ENCODE data around the gene MAZ.
"Not testable (repeated sequence)": the region's sequence is repeated elsewhere in the genome, so short reads cannot be mapped to it uniquely, and the experiment has no call there.

The MAZ gene

DNA sequence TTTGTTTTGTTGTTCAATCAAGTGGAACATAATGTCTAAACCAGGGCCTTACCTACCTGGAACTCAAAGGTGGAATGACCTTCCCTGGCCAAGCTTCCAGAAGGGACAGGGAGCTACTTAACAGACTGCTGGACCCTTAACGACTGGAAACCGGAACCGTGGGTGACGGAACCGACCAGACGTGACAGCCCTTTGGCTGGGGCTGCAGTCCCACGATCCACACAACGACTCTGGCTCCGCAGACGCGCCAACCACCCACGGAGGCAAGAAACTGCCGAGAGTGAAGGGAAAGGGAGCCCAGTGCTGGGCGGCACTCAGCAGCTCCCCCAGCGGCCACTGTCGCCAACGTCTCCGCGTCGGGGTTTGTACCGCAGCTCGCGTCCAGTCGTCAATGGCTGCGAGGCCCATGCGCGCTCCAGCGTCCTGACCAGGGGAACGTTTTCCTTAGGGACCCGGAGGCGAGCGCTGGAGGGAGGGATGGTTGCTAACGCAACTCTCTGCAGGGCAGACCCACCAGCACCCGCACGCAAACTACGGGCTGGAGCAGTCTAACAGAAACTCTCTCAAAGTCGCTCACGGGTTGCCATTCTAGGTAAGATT lies 21.3 kb upstream of the MAZ start:
- peak; percentile 22 for DNase-seq

DNA sequence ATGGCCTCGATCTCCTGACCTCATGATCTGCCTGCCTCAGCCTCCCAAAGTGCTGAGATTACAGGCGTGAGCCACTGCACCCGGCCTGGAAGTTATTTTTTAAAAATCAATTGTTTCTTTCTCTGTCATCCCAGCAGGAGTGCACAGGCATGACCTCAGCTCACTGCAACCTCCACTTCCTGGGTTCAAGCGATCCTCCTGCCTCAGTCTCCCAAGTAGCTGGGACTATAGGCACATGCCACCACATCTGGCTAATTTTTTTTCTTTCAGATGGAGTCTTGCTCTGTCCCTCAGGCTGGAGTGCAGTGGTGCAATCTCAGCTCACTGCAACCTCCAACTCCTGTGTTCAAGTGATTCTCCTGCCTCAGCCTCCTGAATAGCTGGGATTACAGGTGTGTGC lies 19.2 kb upstream of the MAZ start:
- DNase-seq: not testable (repeated sequence)

DNA sequence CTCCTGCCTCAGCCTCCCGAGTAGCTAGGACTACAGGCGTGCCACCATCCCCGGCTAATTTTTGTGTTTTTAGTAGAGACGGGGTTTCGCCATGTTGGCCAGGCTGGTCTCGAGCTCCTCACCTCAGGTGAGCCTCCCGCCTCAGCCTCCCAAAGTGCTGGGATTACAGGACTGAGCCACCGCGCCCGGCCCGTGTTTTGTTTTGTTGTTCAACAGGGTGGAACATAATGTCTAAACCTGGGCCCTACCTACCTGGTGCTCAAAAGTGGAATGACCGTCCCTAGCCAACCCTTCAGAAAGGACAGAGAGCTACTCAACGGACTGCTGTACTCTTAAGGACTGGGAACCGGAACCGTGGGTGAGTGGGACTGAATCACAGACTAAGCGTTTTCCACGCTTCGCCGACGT lies 16.6 kb upstream of the MAZ start:
- no peak for DNase-seq

DNA sequence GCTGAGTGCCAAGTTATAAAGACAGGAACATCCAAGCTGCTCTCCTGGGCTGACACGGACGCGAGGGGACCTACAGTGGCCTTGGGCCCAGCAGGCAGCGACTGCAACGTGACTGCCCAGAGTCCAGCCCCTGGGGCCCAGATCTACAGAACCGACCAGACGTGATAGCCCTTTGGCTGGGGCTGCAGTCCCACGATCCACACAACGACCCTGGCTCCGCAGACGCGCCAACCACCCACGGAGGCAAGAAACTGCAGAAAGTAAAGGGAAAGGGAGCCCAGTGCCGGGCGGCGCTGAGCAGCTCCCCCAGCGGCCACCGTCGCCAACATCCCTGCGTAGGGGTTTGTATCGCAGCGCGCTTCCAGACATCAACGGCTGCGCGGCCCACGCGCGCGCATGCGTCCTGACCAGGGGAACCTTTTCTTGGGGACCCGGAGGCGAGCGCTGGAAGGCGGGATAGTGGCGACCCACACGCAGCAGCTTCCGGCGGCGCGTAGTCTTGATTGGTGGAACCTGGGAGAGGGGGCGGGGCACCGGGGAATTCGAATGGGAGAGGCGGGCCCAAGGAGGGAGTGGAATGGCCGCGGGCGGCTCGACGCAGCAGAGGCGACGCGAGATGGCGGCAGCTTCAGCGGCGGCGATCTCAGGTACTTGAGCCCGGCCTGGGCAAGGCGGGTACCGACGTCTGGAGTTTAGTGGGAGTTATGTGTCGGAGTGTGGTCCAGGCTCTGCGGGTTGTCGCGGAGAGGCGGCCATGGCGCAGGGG lies 16.0 kb upstream of the MAZ start, which contains the start of gene KIF22:
Gene KIF22 (plus strand): TSS at position 569 of the 766 bp plus-strand sequence. CDS start 9 bp downstream, at position 578.
- DNase-seq: peak; percentile 99

DNA sequence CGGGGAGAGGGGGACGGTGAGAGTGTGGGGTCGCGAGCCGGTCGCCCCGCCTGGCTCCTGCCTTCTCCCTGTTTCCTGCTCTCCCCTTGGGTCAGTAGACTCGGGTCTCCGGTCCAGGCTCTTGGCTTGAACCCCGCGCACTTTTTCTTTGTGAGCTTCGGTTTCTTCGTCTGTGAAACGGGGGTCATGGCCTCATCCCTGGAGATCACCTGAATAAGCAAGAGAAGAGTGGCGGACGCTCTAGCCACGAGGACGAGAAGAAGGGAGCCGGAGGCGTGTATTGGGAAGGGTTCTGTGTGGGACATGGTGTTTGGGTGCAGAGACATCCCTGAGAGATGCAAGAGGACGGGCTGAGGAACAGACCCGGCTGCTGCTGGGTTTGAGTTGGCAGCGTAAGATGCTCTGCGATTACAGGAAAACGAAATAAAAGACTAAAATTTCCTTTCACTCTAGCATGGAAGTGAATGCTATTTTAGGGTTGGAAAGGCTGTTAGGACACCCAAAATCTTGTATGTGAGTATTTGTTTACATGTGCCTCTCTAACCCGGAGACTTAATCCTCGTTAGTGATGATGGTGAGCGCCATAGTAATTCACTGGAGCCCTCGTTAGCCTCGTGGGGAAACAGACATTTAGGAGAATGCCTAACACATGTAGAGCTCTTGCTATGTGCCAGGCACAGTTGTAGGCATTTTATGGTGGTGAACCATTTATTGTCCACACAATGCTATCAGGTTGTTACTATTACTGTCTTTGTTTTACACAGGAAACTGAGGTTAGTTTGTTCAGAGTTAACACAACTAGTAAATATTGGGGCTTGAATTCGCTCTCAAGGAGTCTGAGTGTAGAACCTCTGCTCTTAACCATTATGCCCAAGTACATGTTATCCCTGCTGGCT lies 15.1 kb upstream of the MAZ start:
- no peak for DNase-seq

DNA sequence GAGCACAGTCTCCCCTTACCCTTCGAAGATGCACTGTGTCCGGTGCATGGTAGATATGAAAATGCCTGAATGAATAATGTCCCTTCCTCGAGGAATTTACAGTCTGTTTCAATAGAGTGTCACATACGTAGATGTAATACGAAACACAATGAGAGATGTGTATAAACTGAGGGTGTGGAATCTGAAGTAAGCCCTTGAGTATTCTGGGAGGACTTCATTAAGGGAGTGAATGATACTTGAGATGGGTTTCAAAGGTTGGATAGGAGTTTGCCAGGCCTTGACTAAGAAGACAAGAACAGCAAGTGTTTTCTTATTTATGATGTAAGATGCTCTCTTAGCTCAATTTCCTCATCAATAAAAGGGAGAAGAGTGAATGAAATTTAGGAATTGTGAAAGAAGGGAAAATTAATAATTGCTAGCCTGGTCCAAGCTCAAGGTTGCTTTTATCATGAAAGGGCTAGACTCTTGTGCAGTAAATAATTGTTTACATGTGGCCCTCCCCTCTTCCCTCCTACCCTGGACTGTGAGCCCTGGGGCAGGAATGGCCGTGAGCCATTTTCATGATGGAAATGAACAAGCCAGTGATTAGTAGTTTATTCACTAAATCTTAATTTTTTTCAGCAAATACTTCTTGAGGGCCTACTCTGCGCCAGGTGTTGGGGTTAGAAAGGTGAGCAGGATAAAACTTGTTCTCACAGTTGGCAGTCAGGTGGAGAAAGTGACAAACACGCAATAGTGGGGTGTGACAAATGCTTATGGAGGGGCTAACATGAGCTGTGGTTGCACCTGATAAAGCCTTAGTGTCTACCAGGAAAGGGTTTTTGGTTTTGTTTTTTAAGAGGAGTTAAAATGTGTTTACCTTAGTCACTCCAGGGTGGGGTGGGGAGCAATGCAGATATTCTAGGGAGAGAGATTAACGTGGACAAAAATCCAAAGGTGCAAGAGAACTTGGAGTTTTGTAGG lies 14.2 kb upstream of the MAZ start:
- no peak for DNase-seq

DNA sequence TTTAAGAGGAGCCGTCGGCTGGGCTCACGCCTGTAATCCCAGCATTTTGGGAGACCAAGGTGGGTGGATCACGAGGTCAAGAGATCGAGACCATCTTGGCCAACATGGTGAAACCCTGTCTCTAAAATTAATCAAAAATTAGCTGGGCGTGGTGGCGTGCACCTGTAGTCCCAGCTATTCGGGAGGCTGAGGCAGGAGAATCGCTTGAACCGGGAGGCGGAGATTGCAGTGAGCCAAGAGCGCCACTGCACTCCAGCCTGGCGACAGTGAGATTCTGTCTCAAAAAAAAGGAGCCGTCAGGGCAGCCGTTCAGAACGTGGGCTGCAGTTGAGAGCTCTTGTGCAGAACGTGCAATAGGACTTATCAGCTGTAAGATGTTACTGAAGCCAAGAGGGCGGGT lies 13.2 kb upstream of the MAZ start:
- DNase-seq: not testable (repeated sequence)

DNA sequence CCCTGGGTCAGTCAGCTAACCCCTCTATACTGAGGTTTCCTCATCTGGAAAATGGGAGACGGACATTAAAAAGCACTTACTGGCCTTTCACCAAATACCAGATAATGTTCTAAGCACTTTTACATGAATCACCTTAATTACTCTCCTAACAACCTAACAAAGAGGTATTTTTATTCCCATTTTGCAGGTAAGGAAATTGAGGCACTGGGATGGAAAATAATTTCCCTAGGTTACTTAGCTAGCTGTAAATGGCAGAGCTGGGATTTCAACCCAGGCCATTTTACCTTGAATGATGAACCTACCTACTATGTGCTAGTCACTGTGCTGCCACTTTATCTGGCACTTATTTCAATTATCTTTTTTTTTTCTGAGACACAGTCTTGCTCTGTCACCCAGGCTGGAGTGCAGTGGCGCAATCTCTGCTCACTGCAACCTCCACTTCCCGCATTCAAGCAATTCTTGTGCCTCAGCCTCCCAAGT lies 12.1 kb upstream of the MAZ start:
- DNase-seq: no peak

DNA sequence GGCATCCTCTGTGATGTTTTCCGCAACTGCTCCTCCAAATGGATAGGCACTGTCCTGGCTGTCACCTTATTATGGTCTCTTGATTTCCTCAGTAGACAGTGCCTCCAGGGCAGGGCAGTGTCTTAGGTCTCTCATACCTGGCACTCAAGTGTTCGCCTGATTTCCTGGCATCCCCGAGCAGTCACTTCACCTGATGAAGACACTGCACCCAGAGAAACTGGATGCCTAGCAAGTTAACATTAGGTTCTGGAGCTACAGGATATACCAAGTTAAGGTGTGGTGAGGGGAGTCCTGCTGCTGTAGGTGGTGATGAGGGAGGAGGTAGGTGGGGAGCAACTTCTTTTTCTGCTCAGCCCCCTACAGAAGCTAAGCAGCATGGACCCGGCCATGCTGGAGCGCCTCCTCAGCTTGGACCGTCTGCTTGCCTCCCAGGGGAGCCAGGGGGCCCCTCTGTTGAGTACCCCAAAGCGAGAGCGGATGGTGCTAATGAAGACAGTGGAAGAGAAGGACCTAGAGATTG lies 3.9 kb upstream of the MAZ start:
- no peak for DNase-seq

DNA sequence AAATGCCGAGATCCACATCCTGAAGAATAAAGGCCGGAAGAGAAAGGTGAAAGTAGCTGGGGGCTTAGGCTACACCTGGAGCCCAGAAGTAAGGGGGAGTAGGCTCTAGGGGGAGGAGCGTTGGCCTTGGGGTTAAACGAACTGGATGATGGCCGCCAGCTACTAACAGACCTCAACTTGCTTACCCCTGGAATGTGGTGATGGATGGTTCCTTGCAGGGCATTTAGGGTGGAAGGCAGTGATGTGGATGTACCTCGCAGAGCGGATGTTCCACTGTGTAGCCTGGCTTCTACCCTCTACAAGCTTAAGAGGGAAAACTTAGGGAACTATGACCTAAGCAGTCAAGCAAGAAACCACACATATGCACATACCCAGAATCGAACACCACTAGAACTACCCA lies 2.3 kb upstream of the MAZ start:
- DNase-seq: no peak

DNA sequence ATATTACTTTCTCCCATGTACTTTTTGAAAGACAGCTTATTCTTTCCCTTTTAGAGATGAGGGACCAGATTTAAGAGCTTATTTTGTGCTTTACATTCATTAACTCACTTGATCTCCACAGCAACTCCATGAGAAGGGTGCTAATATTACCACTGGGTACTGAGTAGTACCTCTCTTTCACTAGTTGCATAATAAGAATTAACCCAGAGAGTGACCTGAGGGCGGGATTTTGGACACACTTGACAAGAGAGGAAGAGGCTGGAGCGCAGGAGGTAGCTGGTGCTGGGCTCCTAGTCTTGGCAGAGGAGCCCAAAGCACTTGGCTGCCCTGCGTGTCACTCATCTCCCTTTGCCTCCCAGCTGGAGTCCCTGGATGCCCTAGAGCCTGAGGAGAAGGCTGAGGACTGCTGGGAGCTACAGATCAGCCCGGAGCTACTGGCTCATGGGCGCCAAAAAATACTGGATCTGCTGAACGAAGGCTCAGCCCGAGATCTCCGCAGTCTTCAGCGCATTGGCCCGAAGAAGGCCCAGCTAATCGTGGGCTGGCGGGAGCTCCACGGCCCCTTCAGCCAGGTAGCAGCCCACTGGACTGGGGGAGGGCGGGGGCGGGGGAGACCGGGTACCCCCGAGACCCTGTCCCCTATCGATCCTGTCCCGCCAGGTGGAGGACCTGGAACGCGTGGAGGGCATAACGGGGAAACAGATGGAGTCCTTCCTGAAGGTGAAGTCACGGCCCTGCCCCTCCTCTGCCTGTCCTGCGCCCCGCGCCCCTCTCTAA lies 1.7 kb upstream of the MAZ start:
- peak; percentile 38 for DNase-seq

DNA sequence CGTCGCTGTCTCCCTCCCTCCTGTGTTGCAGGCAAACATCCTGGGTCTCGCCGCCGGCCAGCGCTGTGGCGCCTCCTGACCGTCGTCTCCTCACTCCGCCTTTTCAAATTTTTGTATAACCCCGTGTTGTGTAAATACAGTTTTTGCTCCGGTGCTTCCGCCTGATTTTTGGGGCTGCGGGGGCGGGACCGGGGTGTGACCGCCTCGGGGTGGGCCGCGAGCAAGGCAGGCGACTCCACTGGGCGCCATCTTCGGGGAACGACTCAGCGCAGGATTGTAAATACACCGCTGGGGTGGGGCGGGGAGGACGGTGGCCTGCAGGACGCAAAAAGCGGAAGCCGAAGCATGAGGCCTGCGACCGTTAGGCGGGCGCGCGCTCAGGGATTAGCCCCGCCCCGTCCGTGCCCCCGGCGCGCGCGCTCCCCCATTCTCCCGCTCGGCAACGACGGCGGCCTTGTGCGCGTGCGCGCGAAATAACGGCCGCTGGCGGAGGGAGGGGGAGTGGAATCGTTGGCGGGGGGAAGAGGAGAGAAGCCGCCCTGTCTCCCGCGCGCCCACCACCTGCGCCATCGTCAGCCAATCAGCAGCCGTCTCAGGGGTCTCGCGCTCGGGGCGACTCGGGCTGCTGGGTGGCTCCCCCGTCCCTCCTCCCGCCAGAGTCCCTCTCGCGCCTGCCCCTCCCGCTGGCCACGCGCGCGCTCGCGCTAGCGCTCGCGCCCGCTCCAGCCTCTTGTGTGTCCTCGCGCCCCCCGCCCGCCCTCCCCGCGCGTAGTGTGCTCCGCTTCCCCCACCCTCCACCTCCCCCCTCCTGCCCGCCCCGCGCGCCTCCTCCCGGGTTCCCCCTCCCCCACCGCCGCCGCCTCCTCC lies 864 bp upstream of the MAZ start:
- DNase-seq: peak; percentile 98

DNA sequence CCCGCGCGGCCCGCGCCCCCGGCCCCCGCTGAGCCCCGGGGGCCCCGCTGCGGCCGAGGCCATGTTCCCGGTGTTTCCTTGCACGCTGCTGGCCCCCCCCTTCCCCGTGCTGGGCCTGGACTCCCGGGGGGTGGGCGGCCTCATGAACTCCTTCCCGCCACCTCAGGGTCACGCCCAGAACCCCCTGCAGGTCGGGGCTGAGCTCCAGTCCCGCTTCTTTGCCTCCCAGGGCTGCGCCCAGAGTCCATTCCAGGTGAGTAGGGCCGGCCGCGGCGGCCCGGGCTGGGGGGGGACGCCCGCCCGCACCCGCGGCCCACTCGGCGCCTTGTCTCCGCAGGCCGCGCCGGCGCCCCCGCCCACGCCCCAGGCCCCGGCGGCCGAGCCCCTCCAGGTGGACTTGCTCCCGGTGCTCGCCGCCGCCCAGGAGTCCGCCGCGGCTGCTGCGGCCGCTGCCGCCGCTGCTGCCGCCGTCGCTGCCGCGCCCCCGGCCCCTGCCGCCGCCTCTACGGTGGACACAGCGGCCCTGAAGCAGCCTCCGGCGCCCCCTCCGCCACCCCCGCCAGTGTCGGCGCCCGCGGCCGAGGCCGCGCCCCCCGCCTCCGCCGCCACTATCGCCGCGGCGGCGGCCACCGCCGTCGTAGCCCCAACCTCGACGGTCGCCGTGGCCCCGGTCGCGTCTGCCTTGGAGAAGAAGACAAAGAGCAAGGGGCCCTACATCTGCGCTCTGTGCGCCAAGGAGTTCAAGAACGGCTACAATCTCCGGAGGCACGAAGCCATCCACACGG lies 504 bp downstream of the MAZ start:
- peak; percentile 25 for DNase-seq

DNA sequence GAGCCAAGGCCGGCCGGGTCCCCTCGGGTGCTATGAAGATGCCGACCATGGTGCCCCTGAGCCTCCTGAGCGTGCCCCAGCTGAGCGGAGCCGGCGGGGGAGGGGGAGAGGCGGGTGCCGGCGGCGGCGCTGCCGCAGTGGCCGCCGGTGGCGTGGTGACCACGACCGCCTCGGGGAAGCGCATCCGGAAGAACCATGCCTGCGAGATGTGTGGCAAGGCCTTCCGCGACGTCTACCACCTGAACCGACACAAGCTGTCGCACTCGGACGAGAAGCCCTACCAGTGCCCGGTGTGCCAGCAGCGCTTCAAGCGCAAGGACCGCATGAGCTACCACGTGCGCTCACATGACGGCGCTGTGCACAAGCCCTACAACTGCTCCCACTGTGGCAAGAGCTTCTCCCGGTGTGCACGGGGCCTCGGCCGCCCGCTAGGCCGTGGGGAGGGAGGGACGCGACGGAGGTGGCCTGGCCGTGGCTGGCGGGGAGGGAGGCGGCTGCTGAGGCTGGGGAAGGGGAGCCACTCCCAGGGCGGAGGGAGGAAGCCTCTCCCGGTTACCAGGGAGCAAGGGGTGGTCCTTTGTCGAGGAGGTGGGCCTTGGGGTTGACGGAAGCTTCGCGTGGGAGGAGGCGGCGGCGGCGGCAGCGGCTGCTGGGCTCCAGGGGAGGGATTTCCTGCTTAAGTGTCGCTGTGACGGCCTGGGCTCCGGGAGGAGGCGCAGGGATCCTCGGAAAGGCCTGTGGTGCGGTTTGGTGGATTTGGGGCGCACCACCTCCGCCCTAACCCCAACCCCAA lies 1.3 kb downstream of the MAZ start:
- DNase-seq: peak; percentile 88

DNA sequence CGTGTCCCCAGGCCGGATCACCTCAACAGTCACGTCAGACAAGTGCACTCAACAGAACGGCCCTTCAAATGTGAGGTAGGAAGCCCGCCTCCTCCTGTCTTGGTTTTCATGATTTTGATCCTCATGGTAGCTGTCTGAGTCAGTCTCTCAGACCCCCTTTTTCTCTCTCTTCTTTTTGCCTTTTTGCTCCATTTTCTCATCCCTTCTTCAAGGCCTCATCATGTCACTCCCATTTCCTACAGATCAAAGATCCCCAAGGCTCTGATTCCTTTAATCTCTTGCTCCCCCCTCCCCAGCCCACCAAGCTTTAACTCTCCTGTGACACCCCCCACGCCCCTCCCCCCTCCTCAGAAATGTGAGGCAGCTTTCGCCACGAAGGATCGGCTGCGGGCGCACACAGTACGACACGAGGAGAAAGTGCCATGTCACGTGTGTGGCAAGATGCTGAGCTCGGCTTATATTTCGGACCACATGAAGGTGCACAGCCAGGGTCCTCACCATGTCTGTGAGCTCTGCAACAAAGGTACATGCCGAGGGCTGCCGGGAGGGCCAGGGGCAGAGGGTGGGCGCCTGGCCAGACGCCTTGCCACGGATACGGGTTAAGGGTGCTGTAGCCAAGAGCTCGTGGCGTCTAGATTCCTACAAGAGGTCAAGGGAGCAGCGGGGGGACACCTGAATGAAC lies 2.0 kb downstream of the MAZ start:
- DNase-seq: no peak

DNA sequence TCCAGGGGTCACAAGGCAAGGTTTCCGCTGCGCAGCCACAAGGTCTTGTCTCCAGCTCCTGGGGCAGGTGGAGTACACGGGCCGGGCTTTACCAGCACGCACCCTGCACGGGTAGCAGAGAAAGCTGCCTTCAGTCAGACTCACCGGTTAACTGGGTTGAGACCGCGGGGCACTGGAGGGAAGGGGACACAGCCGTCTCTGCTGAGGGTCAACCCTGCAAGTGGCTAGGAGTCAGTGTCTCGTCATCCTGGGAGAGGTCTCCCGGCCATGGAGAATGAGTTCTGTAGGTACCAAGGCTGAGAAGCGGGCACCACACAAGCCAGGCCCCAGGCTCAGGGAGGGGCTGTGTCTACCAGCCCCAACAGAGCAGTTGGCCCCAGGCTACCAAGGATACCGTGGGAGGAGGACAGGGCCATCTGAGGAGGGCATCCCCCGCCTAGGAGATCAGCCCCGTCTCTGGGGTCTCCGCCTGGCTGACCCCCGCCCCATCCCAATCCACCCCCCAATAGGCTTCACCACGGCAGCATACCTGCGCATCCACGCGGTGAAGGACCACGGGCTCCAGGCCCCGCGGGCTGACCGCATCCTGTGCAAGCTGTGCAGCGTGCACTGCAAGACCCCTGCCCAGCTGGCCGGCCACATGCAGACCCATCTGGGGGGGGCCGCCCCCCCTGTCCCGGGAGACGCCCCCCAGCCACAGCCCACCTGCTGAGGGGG lies 2.9 kb downstream of the MAZ start:
- no peak for DNase-seq
